GM21526 (cell line): ENCODE measurements around the gene MYLK2.
"Not testable (repeated sequence)": the region's sequence is repeated elsewhere in the genome, so short reads cannot be mapped to it uniquely, and the experiment has no call there.

ENCODE experiments used
- ATAC-seq: cut with Tn5 transposase; IDR thresholded peaks from one replicate; pipeline ENCODE4 v1.9.1; 2021; ENCODE audit warnings: moderate library complexity; ENCODE audit not compliant: unreplicated experiment, low FRiP score

The MYLK2 gene

GRCh38 chr20:31819083-31819784 lies at the start of gene MYLK2:
Gene MYLK2, plus strand, starts transcription at chr20:31819356. Its CDS starts 225 bp downstream, at chr20:31819581.
- ATAC-seq = no peak

GRCh38 chr20:31769681-31770080 lies 49.5 kb upstream of the MYLK2 start:
- no peak for ATAC-seq

GRCh38 chr20:31770243-31770642 lies 48.9 kb upstream of the MYLK2 start:
- no peak for ATAC-seq

- ATAC-seq = no peak
Measured at GRCh38 chr20:31774408-31774807, 44.7 kb upstream of the MYLK2 start.

GRCh38 chr20:31780839-31781238 lies 38.3 kb upstream of the MYLK2 start:
- ATAC-seq = no peak

GRCh38 chr20:31781945-31782344 lies 37.2 kb upstream of the MYLK2 start:
- no peak for ATAC-seq

- no peak for ATAC-seq
Measured at GRCh38 chr20:31784354-31785044, 34.7 kb upstream of the MYLK2 start.

GRCh38 chr20:31785089-31785488 lies 34.1 kb upstream of the MYLK2 start:
- no peak for ATAC-seq

GRCh38 chr20:31788578-31788977 lies 30.6 kb upstream of the MYLK2 start:
- no peak for ATAC-seq

- no peak for ATAC-seq
Measured at GRCh38 chr20:31790401-31790800, 28.8 kb upstream of the MYLK2 start.

GRCh38 chr20:31797364-31797763 lies 21.8 kb upstream of the MYLK2 start:
- no peak for ATAC-seq

GRCh38 chr20:31801508-31801907 lies 17.6 kb upstream of the MYLK2 start:
- no peak for ATAC-seq

GRCh38 chr20:31803552-31804291 lies 15.4 kb upstream of the MYLK2 start:
- no peak for ATAC-seq

- no peak for ATAC-seq
Measured at GRCh38 chr20:31806564-31807355, 12.4 kb upstream of the MYLK2 start.

- no peak for ATAC-seq
Measured at GRCh38 chr20:31808481-31808880, 10.7 kb upstream of the MYLK2 start.

GRCh38 chr20:31809661-31810060 lies 9.5 kb upstream of the MYLK2 start:
- no peak for ATAC-seq

- ATAC-seq = no peak
Measured at GRCh38 chr20:31811198-31811597, 8.0 kb upstream of the MYLK2 start.

- ATAC-seq = no peak
Measured at GRCh38 chr20:31811796-31812728, 7.1 kb upstream of the MYLK2 start.

GRCh38 chr20:31813611-31814010 lies 5.5 kb upstream of the MYLK2 start:
- ATAC-seq = no peak

- ATAC-seq = not testable (repeated sequence)
Measured at GRCh38 chr20:31814142-31814541, 5.0 kb upstream of the MYLK2 start.
